GM18502 (cell line): ENCODE measurements around the gene MYO5C.
A peak's percentile ranks its signal among the peaks of the same experiment; 100 is the strongest.
"Not testable (repeated sequence)": the region's sequence is repeated elsewhere in the genome, so short reads cannot be mapped to it uniquely, and the experiment has no call there.

Experiments
- ATAC-seq: cut with Tn5 transposase; IDR thresholded peaks from one replicate; pipeline ENCODE4 v1.9.1; 2021; ENCODE audit warnings: mild to moderate bottlenecking; ENCODE audit not compliant: unreplicated experiment, poor library complexity

Gene MYO5C

GRCh38 chr15:52180196-52180835, 115.3 kb downstream of the MYO5C start:
- peak; percentile 33 for ATAC-seq

- ATAC-seq: peak; percentile 86
These were observed 116.1 kb downstream of the MYO5C start for GRCh38 chr15:52179278-52180195.

GRCh38 chr15:52178765-52179164, 116.8 kb downstream of the MYO5C start:
- ATAC-seq: no peak

- ATAC-seq: no peak
These were observed 122.7 kb downstream of the MYO5C start for GRCh38 chr15:52172869-52173268.

- no peak for ATAC-seq
These were observed 123.8 kb downstream of the MYO5C start for GRCh38 chr15:52171807-52172206.

- no peak for ATAC-seq
These were observed 124.2 kb downstream of the MYO5C start for GRCh38 chr15:52171386-52171785.

- ATAC-seq: not testable (repeated sequence)
These were observed 125.4 kb downstream of the MYO5C start for GRCh38 chr15:52170199-52170598.

GRCh38 chr15:52165494-52166131, 130.0 kb downstream of the MYO5C start:
- ATAC-seq: not testable (repeated sequence)

GRCh38 chr15:52164631-52165265, 130.9 kb downstream of the MYO5C start:
- ATAC-seq: no peak

- no peak for ATAC-seq
These were observed 132.0 kb downstream of the MYO5C start for GRCh38 chr15:52163321-52164190.

GRCh38 chr15:52162876-52163275, 132.7 kb downstream of the MYO5C start:
- no peak for ATAC-seq

GRCh38 chr15:52162260-52162659, 133.3 kb downstream of the MYO5C start:
- no peak for ATAC-seq

- ATAC-seq: no peak
These were observed 134.1 kb downstream of the MYO5C start for GRCh38 chr15:52161406-52161966.

- ATAC-seq: no peak
These were observed 136.0 kb downstream of the MYO5C start for GRCh38 chr15:52159645-52160044.

- no peak for ATAC-seq
These were observed 137.4 kb downstream of the MYO5C start for GRCh38 chr15:52158084-52158765.

- ATAC-seq: no peak
These were observed 139.7 kb downstream of the MYO5C start for GRCh38 chr15:52155878-52156277.

GRCh38 chr15:52154896-52155865, 140.4 kb downstream of the MYO5C start:
- ATAC-seq: no peak
